ENCODE measurements around the gene WNT7B.

- TF ChIP-seq CTCF (IDR thresholded peaks at IDR 0.05) (no peak), ZFX (IDR thresholded peaks at IDR 0.05; ENCODE audit: borderline replicate concordance) (no peak)
Measured at GRCh38 chr22:45903355-45904135, 73.4 kb downstream of the WNT7B start.
